ENCODE results near the gene BOK.

BOK gene

DNA sequence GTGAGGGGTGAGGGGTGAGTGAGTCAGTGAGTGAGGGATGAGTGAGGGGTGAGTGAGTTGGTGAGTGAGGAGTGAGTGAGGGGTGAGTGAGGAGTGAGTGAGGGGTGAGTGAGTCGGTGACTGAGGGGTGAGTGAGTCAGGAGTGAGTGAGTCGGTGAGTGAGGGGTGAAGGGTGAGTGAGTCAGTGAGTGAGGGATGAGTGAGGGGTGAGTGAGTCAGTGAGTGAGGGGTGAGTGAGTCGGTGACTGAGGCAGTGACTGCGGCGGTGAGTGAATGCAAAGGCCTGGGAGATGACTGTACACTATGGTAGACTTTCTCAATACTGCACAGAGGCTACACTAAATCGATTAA is 61.8 kb downstream of the BOK start:
- Histone ChIP-seq H3K36me3 (replicated peaks; ENCODE audit: low read depth, low read length) (peaks cover 3% of the 10 kb centered on the region), H4K20me1 (ENCODE audit: insufficient read depth, low read length) (no peaks in the 10 kb centered on the region), H3K9me3 (ENCODE audit: insufficient read depth, low read length) (no peaks in the 10 kb centered on the region), H3K4me1 (ENCODE audit: low read length) (peaks cover 15% of the 10 kb centered on the region), H3K9ac (ENCODE audit: low read length) (no peak overlapping the region), H2AFZ (ENCODE audit: low read depth, low read length) (no peak overlapping the region), H3K27me3 (ENCODE audit: low read depth, low read length) (no peaks in the 10 kb centered on the region), H3K4me3 (ENCODE audit: low read length) (no peak overlapping the region), H3K79me2 (ENCODE audit: low read length) (peaks cover 62% of the 10 kb centered on the region), H3K4me2 (ENCODE audit: low read length) (no peak overlapping the region), H3K27ac (ENCODE audit: low read length) (no peak overlapping the region)
- no peak for TF ChIP-seq EZH2phosphoT487 (IDR thresholded peaks at IDR 0.05; ENCODE audit: low read depth)
- TF ChIP-seq CTCF (IDR thresholded peaks at IDR 0.05; ENCODE audit: low read depth, low read length), result no peak
